ENCODE results near the gene GOLGA6C.
"Not testable (repeated sequence)": the region's sequence is repeated elsewhere in the genome, so short reads cannot be mapped to it uniquely, and the experiment has no call there.

The GOLGA6C gene

GRCh38 chr15:75258034-75258433 lies at the start of gene GOLGA6C:
GOLGA6C (plus strand) TSS chr15:75258334; CDS start chr15:75258599, 265 bp downstream.
- not testable (repeated sequence) for DNase-seq

GRCh38 chr15:75208501-75209288 lies 49.4 kb upstream of the GOLGA6C start:
- no peak for DNase-seq

- DNase-seq, result no peak
These were observed 48.9 kb upstream of the GOLGA6C start for GRCh38 chr15:75209289-75209676.

- DNase-seq, result no peak
These were observed 47.3 kb upstream of the GOLGA6C start for GRCh38 chr15:75210811-75211230.

GRCh38 chr15:75211436-75212199 lies 46.5 kb upstream of the GOLGA6C start:
- DNase-seq, result no peak

- DNase-seq, result no peak
These were observed 45.8 kb upstream of the GOLGA6C start for GRCh38 chr15:75212200-75212858.

GRCh38 chr15:75213212-75213767 lies 44.8 kb upstream of the GOLGA6C start:
- no peak for DNase-seq

GRCh38 chr15:75213768-75214221 lies 44.3 kb upstream of the GOLGA6C start:
- no peak for DNase-seq

GRCh38 chr15:75214293-75215096 lies 43.6 kb upstream of the GOLGA6C start:
- DNase-seq, result no peak

GRCh38 chr15:75215107-75216004 lies 42.8 kb upstream of the GOLGA6C start:
- no peak for DNase-seq

GRCh38 chr15:75217012-75217411 lies 41.1 kb upstream of the GOLGA6C start:
- DNase-seq, result no peak

- not testable (repeated sequence) for DNase-seq
These were observed 40.6 kb upstream of the GOLGA6C start for GRCh38 chr15:75217574-75217973.

- DNase-seq, result not testable (repeated sequence)
These were observed 38.6 kb upstream of the GOLGA6C start for GRCh38 chr15:75219507-75219929.

GRCh38 chr15:75223688-75224087 lies 34.4 kb upstream of the GOLGA6C start:
- DNase-seq, result no peak

- DNase-seq, result no peak
These were observed 33.9 kb upstream of the GOLGA6C start for GRCh38 chr15:75224281-75224680.

- not testable (repeated sequence) for DNase-seq
These were observed 32.9 kb upstream of the GOLGA6C start for GRCh38 chr15:75225102-75225836.

GRCh38 chr15:75225951-75226732 lies 32.0 kb upstream of the GOLGA6C start:
- DNase-seq, result no peak

- DNase-seq, result not testable (repeated sequence)
These were observed 31.0 kb upstream of the GOLGA6C start for GRCh38 chr15:75227112-75227511.

GRCh38 chr15:75227663-75228280 lies 30.4 kb upstream of the GOLGA6C start:
- no peak for DNase-seq
